Stimulated activated CD4-positive, alpha-beta T cell treated with anti-CD3 and anti-CD28 coated beads, Interleukin-15, amount 100 ng/mL, for 48 hours (primary cell): ENCODE results near the gene PHLDB1.
"Not testable (repeated sequence)": the region's sequence is repeated elsewhere in the genome, so short reads cannot be mapped to it uniquely, and the experiment has no call there.

Experiments used
- DNase-seq, 2 donors: peaks; one replicate each; pipeline ENCODE4 v3.0.0-alpha.2; 2020; ENCODE audit warnings: low read depth in 2 of 2

The PHLDB1 gene

GRCh38 chr11:118605116-118605867, 2.1 kb upstream of the PHLDB1 start:
- no peak for DNase-seq

DNA sequence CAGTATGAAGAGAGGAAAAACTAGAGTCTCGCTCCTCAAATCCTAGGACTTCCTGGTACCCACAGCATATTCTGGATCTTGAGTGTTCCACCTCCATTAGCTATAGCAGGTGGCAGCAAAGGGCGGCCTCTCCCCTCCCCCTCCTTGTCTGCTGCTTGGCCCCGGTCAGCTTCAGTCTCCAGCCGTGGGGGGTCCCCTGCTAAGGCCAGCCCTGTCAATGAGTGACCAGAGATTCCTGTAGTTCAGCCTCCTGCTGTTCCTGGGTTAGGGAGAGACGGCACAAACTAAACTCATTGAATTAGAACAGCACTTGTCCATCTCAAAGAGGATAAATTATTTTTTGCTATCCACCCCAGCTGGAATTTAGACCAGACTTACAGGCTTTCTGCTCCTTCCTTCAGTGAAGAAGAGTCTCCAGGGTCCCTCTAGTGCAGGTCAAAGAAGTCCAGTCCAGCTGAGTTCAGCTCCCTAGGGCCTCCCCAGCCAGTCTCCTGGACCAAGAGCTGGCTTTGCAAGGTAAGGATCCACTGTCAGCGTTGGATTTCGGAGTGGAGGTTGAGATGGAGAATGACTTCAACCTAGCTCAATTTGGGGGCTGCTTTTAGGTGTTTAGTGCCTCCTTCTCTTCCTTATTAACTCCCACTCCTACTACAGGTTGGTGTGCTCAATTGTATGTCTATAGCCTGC, 1.1 kb upstream of the PHLDB1 start:
- no peak for DNase-seq

DNA sequence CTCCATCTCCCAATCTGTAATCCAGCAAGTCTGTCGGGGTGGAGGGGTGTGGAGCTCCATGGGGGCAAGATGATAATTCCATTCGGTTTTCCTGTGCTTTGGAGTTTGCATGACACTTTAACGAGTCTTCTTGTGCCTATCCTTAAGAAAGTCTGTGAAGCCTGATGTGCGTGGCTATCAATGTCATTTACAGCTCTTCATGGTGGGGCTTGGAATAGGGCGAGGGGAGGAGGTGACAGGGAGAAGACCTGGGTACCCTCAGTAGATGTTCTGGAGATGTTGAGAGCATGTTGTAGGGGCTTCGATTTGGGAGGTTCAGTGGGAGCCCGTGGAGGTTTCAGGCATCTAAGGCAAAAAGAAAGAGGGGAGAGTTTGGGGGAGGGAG, 579 bp upstream of the PHLDB1 start:
- no peak for DNase-seq

DNA sequence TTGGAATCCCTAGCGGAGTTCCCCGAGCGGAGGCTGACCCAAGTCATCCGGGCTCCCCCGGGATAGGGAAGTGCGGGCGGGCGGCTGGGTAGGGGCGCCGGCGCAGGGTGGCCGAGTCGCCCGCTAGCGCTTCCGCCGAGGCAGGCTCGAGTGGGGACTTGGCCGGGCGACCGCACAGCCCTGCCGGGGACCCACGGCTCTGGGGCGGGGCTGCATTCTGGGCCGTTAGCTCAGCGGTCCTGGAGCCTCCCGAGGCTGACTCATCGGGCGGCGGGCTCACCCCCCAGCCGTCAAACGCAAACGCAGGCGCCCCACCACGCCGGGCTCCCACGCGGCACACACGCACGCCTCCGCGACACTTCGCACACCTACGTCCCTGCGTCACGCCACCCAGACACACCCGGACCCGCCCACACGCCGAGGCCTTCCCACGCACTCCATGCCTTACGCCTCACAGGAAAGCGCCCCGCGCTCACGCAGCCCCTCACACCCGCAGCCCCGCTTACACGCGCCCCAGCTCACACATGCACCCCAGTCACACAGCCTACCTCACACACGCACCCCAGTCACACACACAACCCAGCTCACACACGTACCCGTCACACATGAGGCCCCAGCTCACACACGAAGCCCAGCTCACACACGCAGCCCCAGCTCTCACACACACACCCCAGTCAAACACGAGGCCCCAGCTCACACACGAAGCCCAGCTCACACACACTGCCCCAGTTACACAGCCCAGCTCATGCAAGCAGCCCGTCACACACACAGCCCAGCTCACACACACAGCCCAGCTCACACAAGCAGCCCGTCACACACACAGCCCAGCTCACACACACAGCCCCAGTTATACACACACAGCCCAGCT, 1.2 kb downstream of the PHLDB1 start:
- peak; percentile 36 to 45 for DNase-seq

DNA sequence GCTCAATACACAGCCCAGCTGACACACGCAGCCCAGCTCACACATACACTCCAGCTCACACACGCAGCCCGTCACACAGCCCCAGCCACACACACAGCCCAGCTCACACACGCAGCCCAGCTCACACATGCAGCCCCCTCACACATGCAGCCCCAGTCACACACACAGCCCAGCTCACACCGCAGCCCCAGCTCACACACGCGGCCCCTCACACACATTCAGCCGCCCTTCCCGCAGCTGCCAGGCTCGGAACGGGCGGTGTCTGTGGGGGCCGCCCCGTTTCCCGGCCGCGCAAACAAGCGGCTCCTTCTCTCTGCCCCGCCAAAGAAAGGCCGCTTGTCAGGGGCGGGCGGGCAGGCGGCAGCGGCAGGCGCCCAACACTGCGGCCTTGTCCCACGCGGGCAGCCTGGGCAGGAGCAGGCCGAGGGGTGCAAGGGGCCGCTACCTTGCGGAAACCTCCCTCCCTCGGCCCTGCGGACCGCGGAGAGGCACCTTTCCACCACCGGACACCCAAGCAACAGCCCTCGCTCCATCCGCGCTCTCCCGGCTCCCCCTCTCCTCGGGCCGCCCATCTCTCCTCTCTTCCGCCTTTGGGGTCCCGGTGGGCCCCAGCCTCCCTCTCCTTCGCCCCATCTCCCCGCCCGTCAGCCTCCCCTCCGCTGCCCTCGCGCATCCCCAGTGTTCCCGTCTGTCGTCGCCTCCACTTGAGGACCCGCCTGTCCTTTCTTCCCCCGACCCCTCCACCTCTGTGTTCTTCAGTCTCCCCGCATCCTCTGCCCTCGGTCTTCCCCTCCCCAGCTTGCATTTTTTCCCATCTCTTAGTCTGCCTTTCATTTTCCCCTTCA, 2.2 kb downstream of the PHLDB1 start:
- peak in 1 of 2 donors; percentile 12 for DNase-seq

DNA sequence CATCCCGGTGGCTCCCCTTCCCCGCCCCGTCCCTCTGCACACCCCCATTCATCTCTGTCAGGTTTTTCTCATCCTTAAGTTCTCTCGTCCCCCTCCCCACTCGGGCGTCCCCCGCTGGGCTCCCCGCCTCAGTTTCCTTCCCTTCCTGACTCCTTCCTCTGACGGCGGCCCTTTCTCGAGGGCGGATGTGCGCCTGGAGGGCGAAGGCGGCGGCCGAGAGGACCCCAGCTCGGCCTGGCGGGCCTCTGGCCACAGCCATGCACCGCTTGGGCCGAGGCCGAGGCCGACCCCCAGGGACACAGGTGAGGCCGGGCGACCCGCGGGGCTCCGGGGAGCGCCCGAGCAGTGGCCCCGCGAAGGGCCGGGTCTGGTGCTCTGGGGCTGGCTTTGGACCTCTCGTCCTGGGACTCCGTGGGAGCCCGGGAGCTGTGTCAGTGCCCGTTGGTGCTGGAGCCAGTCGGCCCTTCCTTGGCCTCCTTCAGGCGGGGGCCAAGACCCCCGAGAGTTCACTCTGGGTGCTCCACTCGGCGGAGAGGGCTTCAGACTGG, 2.9 kb downstream of the PHLDB1 start:
- DNase-seq: no peak

- peak; percentile 64 to 78 for DNase-seq
Measured at GRCh38 chr11:118610773-118611432, 3.5 kb downstream of the PHLDB1 start.

- DNase-seq: not testable (repeated sequence)
Measured at GRCh38 chr11:118611433-118611795, 4.0 kb downstream of the PHLDB1 start.

DNA sequence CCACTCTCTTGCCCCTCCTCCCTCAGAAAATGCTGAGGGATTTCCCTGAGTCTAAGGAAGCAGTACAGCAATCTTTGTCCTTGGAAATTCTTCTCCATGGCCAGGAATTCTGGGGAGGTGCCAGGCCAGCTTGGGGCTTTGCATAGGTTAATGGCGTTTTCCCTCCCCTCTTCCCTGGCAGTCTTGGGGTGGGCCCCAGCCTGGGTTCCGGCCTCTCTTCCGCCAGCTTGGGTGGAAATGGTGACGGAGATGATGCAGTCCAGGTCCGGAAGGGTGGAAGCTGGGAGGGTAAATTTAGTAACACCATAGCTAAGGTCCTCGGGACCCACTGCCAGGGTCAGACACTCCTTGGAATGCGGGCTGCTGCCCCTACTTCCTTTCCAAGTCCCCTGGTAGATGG, 5.0 kb downstream of the PHLDB1 start:
- DNase-seq: no peak

DNA sequence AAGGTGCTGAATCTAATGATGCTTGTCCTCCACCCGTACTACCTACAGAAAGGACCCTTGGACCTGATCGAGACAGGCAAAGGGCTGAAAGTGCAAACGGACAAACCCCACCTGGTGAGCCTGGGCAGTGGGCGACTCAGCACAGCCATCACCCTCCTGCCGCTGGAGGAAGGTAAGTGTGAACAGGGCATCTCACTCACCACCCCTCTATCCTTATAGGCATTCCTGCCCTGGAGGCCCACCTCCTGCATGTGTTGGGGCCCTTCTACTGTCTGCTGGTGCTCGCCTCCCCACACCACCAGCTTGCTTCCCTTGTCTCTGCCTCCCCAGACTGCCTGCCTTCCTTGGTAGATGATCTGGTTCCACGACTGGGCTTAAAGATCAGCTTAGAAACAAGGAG, 7.1 kb downstream of the PHLDB1 start:
- no peak for DNase-seq

- DNase-seq: no peak
Measured at GRCh38 chr11:118615282-118615975, 8.0 kb downstream of the PHLDB1 start.

GRCh38 chr11:118615976-118616371, 8.6 kb downstream of the PHLDB1 start:
- no peak for DNase-seq

GRCh38 chr11:118618115-118618990, 10.9 kb downstream of the PHLDB1 start:
- no peak for DNase-seq

DNA sequence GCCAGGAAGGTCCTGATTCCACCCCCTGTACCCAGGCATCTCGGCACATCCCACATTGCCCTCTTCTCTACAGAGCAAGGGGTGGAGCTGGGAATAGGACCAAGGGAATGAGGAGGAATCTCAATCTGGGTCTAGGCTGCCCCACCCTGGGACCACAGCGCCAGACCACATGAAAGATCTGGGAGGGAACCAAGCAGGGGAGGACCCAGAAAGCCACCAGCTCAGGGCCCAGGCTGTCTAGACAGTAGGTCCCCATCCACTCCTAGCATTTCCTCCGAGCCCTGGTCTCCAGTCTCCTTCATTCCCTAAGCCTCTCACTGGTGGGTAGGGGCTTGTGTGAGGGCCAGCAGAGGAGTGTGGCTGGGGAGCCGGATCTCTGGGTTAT, 11.6 kb downstream of the PHLDB1 start:
- DNase-seq: no peak

GRCh38 chr11:118619444-118620197, 12.2 kb downstream of the PHLDB1 start:
- DNase-seq: no peak

DNA sequence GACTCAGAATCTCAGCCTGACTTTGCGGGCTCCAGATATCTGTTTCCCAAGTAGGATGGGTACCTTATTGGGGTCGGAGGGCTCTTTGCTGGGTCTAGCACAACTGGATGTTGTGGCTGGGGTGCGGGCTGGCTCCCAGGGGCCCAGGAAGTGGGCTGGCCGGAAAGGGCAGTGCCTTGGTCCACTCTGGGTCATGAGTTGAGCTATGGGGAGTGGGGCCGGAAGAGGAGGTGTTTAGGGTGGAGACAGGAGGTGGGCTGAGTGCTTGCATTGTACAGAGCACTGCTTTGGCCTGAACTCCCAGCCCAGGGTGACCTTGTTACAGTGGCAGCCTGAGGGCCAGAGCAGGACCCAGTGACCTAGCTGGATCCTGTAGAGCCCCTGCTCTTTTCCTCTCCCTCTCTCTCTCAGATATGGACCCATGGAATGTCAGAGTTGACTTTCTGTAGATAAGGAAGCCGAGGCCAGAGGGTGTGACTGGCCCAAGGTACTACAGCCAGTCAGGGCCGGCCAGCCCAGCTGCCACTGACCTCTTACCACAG, 13.2 kb downstream of the PHLDB1 start:
- DNase-seq: no peak

- DNase-seq: peak in 1 of 2 donors; percentile 10
Measured at GRCh38 chr11:118621071-118621783, 13.8 kb downstream of the PHLDB1 start.
